Measurements from ENCODE around the gene SOST. TPM values are rescaled to one million over a fixed set of nuclear protein-coding genes. Genes with fewer than 3 reads are reported as not detected.
A peak's percentile ranks its signal among the peaks of the same experiment; 100 is the strongest.

SOST gene
- total RNA-seq, 2 experiments from 2014 or later = not detected

GRCh38 chr17:43784628-43785101, 26.1 kb upstream of the SOST start:
- Mint-ChIP-seq H3K9me3 (no peaks in the 10 kb centered on the region), H3K36me3 (ENCODE audit: low read depth) (no peaks in the 10 kb centered on the region), H3K27ac (no peak overlapping the region), H3K27me3 (peaks cover 46% of the 10 kb centered on the region), H3K4me3 (no peak overlapping the region), H3K4me1 (peaks cover 2% of the 10 kb centered on the region)
- no peak for DNase-seq
- CTCF ChIA-PET = no interaction called here
- POLR2A ChIA-PET = no interaction called here

GRCh38 chr17:43784068-43784467, 25.5 kb upstream of the SOST start:
- H3K4me3 Mint-ChIP-seq = no peak overlapping the region
- no peak for DNase-seq
- H3K9me3 Mint-ChIP-seq = no peaks in the 10 kb centered on the region
- peaks cover 52% of the 10 kb centered on the region for H3K27me3 Mint-ChIP-seq
- H3K36me3 Mint-ChIP-seq (ENCODE audit: low read depth) = no peaks in the 10 kb centered on the region
- CTCF ChIA-PET = no interaction called here
- POLR2A ChIA-PET = no interaction called here
- H3K27ac Mint-ChIP-seq = no peak overlapping the region
- H3K4me1 Mint-ChIP-seq = peaks cover 6% of the 10 kb centered on the region

- CTCF ChIA-PET = interaction anchor here (1.4 kb wide), 1 partner anchor 17 kb away, joined by 3 read pairs; no protein-coding TSS in a partner anchor
- H3K27ac Mint-ChIP-seq = no peak overlapping the region
- no peaks in the 10 kb centered on the region for H3K9me3 Mint-ChIP-seq
- H3K4me1 Mint-ChIP-seq = peaks cover 6% of the 10 kb centered on the region
- H3K36me3 Mint-ChIP-seq (ENCODE audit: low read depth) = no peaks in the 10 kb centered on the region
- no peak for DNase-seq
- peaks cover 52% of the 10 kb centered on the region for H3K27me3 Mint-ChIP-seq
- H3K4me3 Mint-ChIP-seq = no peak overlapping the region
- POLR2A ChIA-PET = no interaction called here
Observed at GRCh38 chr17:43782913-43783680, 24.5 kb upstream of the SOST start.

- Mint-ChIP-seq H3K4me1 (peaks cover 7% of the 10 kb centered on the region), H3K27me3 (peaks cover 49% of the 10 kb centered on the region), H3K4me3 (peak within 1 kb of the TSS; percentile 62), H3K9me3 (no peaks in the 10 kb centered on the region), H3K36me3 (ENCODE audit: low read depth) (no peaks in the 10 kb centered on the region), H3K27ac (no peak within 1 kb of the TSS)
- DNase-seq = no peak
- ChIA-PET CTCF (interaction anchor here (0.8 to 1.0 kb wide), 2 partner anchors 13 to 296 kb away, joined by 3 to 4 read pairs; partner anchors contain the start of gene DHX8), POLR2A (no interaction called here)
Observed at GRCh38 chr17:43780135-43780534, 21.5 kb upstream of the SOST start, which contains the start of gene CFAP97D1. Gene CFAP97D1, plus strand, starts transcription at chr17:43780435. Its CDS starts 28 bp downstream, at chr17:43780463.

GRCh38 chr17:43779145-43780125, 20.8 kb upstream of the SOST start:
- Mint-ChIP-seq H3K9me3 (no peaks in the 10 kb centered on the region), H3K27me3 (peaks cover 45% of the 10 kb centered on the region), H3K4me1 (peaks cover 7% of the 10 kb centered on the region), H3K36me3 (ENCODE audit: low read depth) (no peaks in the 10 kb centered on the region), H3K4me3 (peak overlapping the region; percentile 62), H3K27ac (no peak overlapping the region)
- no peak for DNase-seq
- POLR2A ChIA-PET = no interaction called here
- CTCF ChIA-PET = interaction anchor here (0.8 to 1.9 kb wide), 2 partner anchors 13 kb away, joined by 4 to 22 read pairs; no protein-coding TSS in a partner anchor

- Mint-ChIP-seq H3K4me1 (peaks cover 6% of the 10 kb centered on the region), H3K36me3 (ENCODE audit: low read depth) (no peaks in the 10 kb centered on the region), H3K27ac (peak within 1 kb of the TSS; percentile 64), H3K4me3 (peak within 1 kb of the TSS; percentile 79), H3K9me3 (no peaks in the 10 kb centered on the region), H3K27me3 (peaks cover 40% of the 10 kb centered on the region)
- ChIA-PET POLR2A (no interaction called here), CTCF (interaction anchor here (1.9 kb wide), 1 partner anchor 12 kb away, joined by 22 read pairs; no protein-coding TSS in a partner anchor)
- peak; percentile 77 for DNase-seq
Observed at GRCh38 chr17:43778337-43779144, 19.9 kb upstream of the SOST start, which contains the start of gene DUSP3. Gene DUSP3, minus strand, starts transcription at chr17:43778977. Its CDS starts 53 bp downstream, at chr17:43778924.

- no peak for DNase-seq
- POLR2A ChIA-PET = interaction anchor here (1.2 kb wide), 1 partner anchor 406 kb away, joined by 3 read pairs; no protein-coding TSS in a partner anchor
- CTCF ChIA-PET = interaction anchor here (2.4 to 3.0 kb wide), 2 partner anchors 8 to 14 kb away, joined by 12 to 26 read pairs; no protein-coding TSS in a partner anchor
- peaks cover 5% of the 10 kb centered on the region for H3K27me3 Mint-ChIP-seq
- no peak overlapping the region for H3K4me3 Mint-ChIP-seq
- no peaks in the 10 kb centered on the region for H3K36me3 Mint-ChIP-seq (ENCODE audit: low read depth)
- no peak overlapping the region for H3K27ac Mint-ChIP-seq
- peaks cover 6% of the 10 kb centered on the region for H3K4me1 Mint-ChIP-seq
- no peaks in the 10 kb centered on the region for H3K9me3 Mint-ChIP-seq
Observed at GRCh38 chr17:43774304-43775250, 16.0 kb upstream of the SOST start.

- no peak overlapping the region for H3K4me3 Mint-ChIP-seq
- no peaks in the 10 kb centered on the region for H3K27me3 Mint-ChIP-seq
- no peaks in the 10 kb centered on the region for H3K36me3 Mint-ChIP-seq (ENCODE audit: low read depth)
- POLR2A ChIA-PET = no interaction called here
- H3K27ac Mint-ChIP-seq = no peak overlapping the region
- CTCF ChIA-PET = interaction anchor here (2.4 kb wide), 1 partner anchor 13 kb away, joined by 12 read pairs; no protein-coding TSS in a partner anchor
- peaks cover 2% of the 10 kb centered on the region for H3K4me1 Mint-ChIP-seq
- no peaks in the 10 kb centered on the region for H3K9me3 Mint-ChIP-seq
- DNase-seq = no peak
Observed at GRCh38 chr17:43772877-43773648, 14.5 kb upstream of the SOST start.

- no peaks in the 10 kb centered on the region for H3K36me3 Mint-ChIP-seq (ENCODE audit: low read depth)
- no peaks in the 10 kb centered on the region for H3K4me1 Mint-ChIP-seq
- H3K9me3 Mint-ChIP-seq = no peaks in the 10 kb centered on the region
- ChIA-PET CTCF (interaction anchor here (0.7 kb wide), 1 partner anchor 103 kb away, joined by 3 read pairs; no protein-coding TSS in a partner anchor), POLR2A (no interaction called here)
- no peak overlapping the region for H3K4me3 Mint-ChIP-seq
- H3K27me3 Mint-ChIP-seq = no peaks in the 10 kb centered on the region
- H3K27ac Mint-ChIP-seq = no peak overlapping the region
- DNase-seq = no peak
Observed at GRCh38 chr17:43771463-43771862, 12.9 kb upstream of the SOST start.

GRCh38 chr17:43770957-43771356, 12.4 kb upstream of the SOST start:
- Mint-ChIP-seq H3K4me3 (no peak overlapping the region), H3K27me3 (peaks cover 1% of the 10 kb centered on the region), H3K4me1 (no peaks in the 10 kb centered on the region), H3K9me3 (no peaks in the 10 kb centered on the region), H3K36me3 (ENCODE audit: low read depth) (no peaks in the 10 kb centered on the region), H3K27ac (no peak overlapping the region)
- ChIA-PET POLR2A (no interaction called here), CTCF (no interaction called here)
- DNase-seq = no peak

GRCh38 chr17:43769859-43770258, 11.3 kb upstream of the SOST start:
- Mint-ChIP-seq H3K27ac (no peak overlapping the region), H3K4me3 (no peak overlapping the region), H3K27me3 (peaks cover 4% of the 10 kb centered on the region), H3K36me3 (ENCODE audit: low read depth) (no peaks in the 10 kb centered on the region), H3K4me1 (no peaks in the 10 kb centered on the region), H3K9me3 (no peaks in the 10 kb centered on the region)
- CTCF ChIA-PET = interaction anchor here (1.2 kb wide), 1 partner anchor 75 kb away, joined by 3 read pairs; no protein-coding TSS in a partner anchor
- POLR2A ChIA-PET = no interaction called here
- no peak for DNase-seq

Measured in activated CD4-positive, alpha-beta memory T cell treated with anti-CD3 and anti-CD28 coated beads, Interleukin-2, amount 10 ng/mL, durations not matched to agents 7 days and 5 days (primary cell).